Peyer's patch (tissue), 4 donors: ENCODE results near the gene CCL19. TPM values are rescaled to one million over a fixed set of nuclear protein-coding genes. Genes with fewer than 3 reads are reported as not detected.

Experiments used
- DNase-seq, 3 donors: peaks; one replicate each; pipeline ENCODE4 v3.0.0-alpha.2; 2017 to 2019
- H3K27ac ChIP-seq, 4 donors: fragments of 200-600 bp; sonication (generic); one replicate each; pipeline ENCODE4 v1.5.1; 2016 to 2019
- H3K27me3 ChIP-seq, 2 donors: fragments of 200-600 bp; sonication (generic); one replicate each; pipeline ENCODE4 v1.5.1; 2019
- H3K36me3 ChIP-seq, 3 donors: fragments of 200-600 bp; sonication (generic); one replicate each; pipeline ENCODE4 v1.5.1; 2016 to 2019
- H3K4me1 ChIP-seq, 4 donors: fragments of 200-600 bp; sonication (generic); one replicate each; pipeline ENCODE4 v1.5.1; 2016 to 2019
- H3K4me3 ChIP-seq, 4 donors: fragments of 200-600 bp; sonication (generic); 1 replicate in 3 of 4; 2 replicates in 1 of 4; pipeline ENCODE4 v1.5.1; 2016 to 2019; ENCODE audit warnings: mild to moderate bottlenecking in 1 of 4
- H3K9me3 ChIP-seq, 4 donors: fragments of 200-600 bp; sonication (generic); one replicate each; pipeline ENCODE4 v1.5.1; 2016 to 2019; ENCODE audit warnings: mild to moderate bottlenecking in 1 of 4
- POLR2A ChIP-seq, 2 donors: fragments of 450-650 bp; IDR thresholded peaks; one replicate each; pipeline ENCODE4 v1.5.1; 2017; ENCODE audit warnings: antibody characterized with exemption in 2 of 2, mild to moderate bottlenecking in 2 of 2, moderate library complexity in 2 of 2
- total RNA-seq, 4 donors: library from RNA; depleted of rRNA; stranded (reverse); fragments of >200 nt; gene quantifications; one replicate each; pipeline ENCODE4 v1.1.0, GENCODE V29; 2016
- TF ChIP-seq, protein P1 (sequence below), 6 experiments: fragments of 450-650 bp in 4 of 6; fragments of 200-600 bp in 2 of 6; sonication (generic) in 1 of 6; IDR thresholded peaks; one replicate each; pipeline ENCODE4 v1.5.1; 2017 to 2019; ENCODE audit warnings: antibody characterized with exemption in 6 of 6, mild to moderate bottlenecking in 3 of 6, moderate library complexity in 1 of 6

Gene CCL19
- total RNA-seq, 4 donors from 2014 or later = not detected

DNA sequence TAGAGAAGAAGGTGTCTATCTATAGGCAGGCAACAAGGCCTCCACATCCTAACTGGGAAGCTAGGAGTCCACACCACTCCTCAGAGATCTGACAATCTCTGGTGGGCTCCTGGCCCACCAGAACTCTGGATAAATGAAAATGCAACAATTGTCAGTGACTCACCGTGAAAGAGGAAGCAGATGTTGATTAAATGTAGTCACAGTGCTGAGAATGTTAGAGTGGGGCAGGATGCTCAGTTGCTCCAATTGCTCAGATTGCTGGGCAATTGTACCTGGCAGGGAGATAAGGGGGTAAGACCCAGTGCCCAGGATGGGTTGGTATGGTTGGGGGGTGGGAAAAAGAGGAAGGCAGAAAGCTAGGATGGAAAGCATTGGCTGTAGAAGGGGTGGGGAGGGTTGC lies 4.3 kb downstream of the CCL19 start:
- no peak for DNase-seq
- no peaks in the 10 kb centered on the region for H3K36me3 ChIP-seq
- no peak overlapping the region for H3K27ac ChIP-seq
- no peaks in the 10 kb centered on the region for H3K27me3 ChIP-seq
- H3K4me3 ChIP-seq = no peak overlapping the region
- H3K9me3 ChIP-seq = no peaks in the 10 kb centered on the region
- peaks cover 0 to 5% (median 0%) of the 10 kb centered on the region in 4 donors for H3K4me1 ChIP-seq
- TF ChIP-seq, protein P1, sequence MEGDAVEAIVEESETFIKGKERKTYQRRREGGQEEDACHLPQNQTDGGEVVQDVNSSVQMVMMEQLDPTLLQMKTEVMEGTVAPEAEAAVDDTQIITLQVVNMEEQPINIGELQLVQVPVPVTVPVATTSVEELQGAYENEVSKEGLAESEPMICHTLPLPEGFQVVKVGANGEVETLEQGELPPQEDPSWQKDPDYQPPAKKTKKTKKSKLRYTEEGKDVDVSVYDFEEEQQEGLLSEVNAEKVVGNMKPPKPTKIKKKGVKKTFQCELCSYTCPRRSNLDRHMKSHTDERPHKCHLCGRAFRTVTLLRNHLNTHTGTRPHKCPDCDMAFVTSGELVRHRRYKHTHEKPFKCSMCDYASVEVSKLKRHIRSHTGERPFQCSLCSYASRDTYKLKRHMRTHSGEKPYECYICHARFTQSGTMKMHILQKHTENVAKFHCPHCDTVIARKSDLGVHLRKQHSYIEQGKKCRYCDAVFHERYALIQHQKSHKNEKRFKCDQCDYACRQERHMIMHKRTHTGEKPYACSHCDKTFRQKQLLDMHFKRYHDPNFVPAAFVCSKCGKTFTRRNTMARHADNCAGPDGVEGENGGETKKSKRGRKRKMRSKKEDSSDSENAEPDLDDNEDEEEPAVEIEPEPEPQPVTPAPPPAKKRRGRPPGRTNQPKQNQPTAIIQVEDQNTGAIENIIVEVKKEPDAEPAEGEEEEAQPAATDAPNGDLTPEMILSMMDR (IDR thresholded peaks at IDR 0.05) = no peak
- TF ChIP-seq POLR2A (IDR thresholded peaks at IDR 0.05) = no peak

DNA sequence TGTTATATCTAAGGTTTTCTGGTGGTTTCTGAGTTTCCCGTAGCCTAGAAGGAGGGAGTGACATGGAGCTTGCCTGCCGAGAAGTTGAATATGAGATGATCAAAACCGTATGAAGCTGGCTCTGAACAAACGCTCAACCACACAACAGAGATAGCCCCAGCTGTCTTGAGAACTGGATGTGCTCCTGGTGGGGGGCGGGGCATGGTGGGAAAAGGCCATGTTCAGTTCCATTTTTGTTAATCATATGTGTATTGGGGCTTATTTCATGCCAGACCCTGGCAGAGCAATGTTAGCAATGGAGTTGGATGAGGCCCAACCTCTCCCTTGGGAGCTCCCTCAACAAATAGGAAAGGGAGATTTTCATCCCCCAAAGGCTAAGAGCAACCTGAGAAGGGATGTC lies 4.8 kb downstream of the CCL19 start:
- H3K9me3 ChIP-seq = no peaks in the 10 kb centered on the region
- H3K27me3 ChIP-seq = no peaks in the 10 kb centered on the region
- H3K27ac ChIP-seq = no peak overlapping the region
- TF ChIP-seq POLR2A (IDR thresholded peaks at IDR 0.05) = no peak
- TF ChIP-seq, protein P1 (IDR thresholded peaks at IDR 0.05) = no peak
- no peaks in the 10 kb centered on the region for H3K36me3 ChIP-seq
- peaks cover 0 to 4% (median 0%) of the 10 kb centered on the region in 4 donors for H3K4me1 ChIP-seq
- H3K4me3 ChIP-seq = no peak overlapping the region
- no peak for DNase-seq

DNA sequence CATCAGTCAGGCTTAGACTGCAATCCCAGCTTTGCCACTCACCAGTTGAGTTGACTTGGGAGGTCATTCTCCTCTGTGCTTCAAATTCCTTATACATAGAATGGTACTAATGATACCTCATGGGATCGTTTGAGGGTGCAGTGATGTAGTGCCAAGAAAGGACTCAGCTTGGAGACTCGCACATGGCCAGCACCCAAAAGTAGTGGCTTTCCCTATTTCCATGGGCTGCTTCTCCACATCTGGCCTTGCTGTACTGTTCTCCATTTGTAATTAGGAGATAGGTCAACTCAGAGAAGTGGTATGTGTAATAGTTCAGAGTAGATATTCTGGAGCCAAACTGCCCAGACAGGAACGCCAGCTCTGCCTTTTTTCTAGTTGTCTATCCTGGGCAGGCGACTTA lies 5.5 kb downstream of the CCL19 start:
- DNase-seq = no peak
- Histone ChIP-seq H3K9me3 (no peaks in the 10 kb centered on the region), H3K4me3 (no peak overlapping the region), H3K27ac (no peak overlapping the region), H3K27me3 (no peaks in the 10 kb centered on the region), H3K36me3 (no peaks in the 10 kb centered on the region), H3K4me1 (no peaks in the 10 kb centered on the region)
- TF ChIP-seq, protein P1 (IDR thresholded peaks at IDR 0.05) = no peak
- TF ChIP-seq POLR2A (IDR thresholded peaks at IDR 0.05) = no peak

DNA sequence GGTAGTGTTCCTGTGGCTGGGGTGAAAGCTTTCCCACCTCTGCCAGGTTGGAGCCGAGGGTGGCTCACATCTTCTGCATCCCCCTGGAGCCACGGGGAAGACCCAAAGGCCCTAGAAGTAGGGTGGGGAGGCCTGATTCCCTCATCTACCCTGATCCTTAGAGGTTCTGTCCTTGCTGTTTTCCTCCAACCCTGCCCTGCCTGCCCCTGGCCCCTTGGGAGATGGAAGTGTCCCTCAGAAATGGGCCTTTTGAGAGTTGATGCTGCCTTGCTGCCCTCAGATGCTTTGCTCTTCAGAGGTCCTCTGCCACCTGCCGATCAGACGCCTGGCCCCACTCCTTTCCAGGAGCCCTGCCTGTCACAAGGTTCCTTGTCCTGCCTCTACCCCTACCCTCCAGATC lies 6.3 kb downstream of the CCL19 start:
- Histone ChIP-seq H3K27ac (no peak overlapping the region), H3K4me1 (no peaks in the 10 kb centered on the region), H3K36me3 (no peaks in the 10 kb centered on the region), H3K4me3 (no peak overlapping the region), H3K27me3 (no peaks in the 10 kb centered on the region), H3K9me3 (no peaks in the 10 kb centered on the region)
- no peak for DNase-seq
- TF ChIP-seq, protein P1 (IDR thresholded peaks at IDR 0.05) = no peak
- no peak for TF ChIP-seq POLR2A (IDR thresholded peaks at IDR 0.05)

DNA sequence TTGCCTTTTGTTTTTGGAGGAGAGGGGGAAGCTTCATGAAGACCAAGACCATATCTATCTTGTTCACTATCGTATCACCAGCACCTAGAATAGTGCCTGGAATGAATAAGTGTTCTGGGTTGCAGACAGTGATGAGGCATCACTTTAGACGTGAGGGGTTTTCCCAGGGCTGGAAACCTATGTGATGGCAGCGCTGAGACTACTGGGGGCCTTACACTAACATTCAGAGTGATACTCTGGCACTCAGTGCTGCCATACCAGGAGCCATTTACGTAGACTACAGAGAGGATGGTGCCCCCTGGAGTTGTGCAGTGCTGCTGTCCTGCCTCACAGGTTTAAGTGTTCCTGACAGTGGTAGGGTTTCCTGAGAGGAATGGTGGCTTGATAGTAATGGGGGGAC lies 6.9 kb downstream of the CCL19 start:
- no peak overlapping the region for H3K27ac ChIP-seq
- DNase-seq = no peak
- no peak for TF ChIP-seq POLR2A (IDR thresholded peaks at IDR 0.05)
- TF ChIP-seq, protein P1 (IDR thresholded peaks at IDR 0.05) = no peak
- no peak overlapping the region for H3K4me3 ChIP-seq
- no peaks in the 10 kb centered on the region for H3K9me3 ChIP-seq
- H3K4me1 ChIP-seq = no peaks in the 10 kb centered on the region
- no peaks in the 10 kb centered on the region for H3K36me3 ChIP-seq
- no peaks in the 10 kb centered on the region for H3K27me3 ChIP-seq

DNA sequence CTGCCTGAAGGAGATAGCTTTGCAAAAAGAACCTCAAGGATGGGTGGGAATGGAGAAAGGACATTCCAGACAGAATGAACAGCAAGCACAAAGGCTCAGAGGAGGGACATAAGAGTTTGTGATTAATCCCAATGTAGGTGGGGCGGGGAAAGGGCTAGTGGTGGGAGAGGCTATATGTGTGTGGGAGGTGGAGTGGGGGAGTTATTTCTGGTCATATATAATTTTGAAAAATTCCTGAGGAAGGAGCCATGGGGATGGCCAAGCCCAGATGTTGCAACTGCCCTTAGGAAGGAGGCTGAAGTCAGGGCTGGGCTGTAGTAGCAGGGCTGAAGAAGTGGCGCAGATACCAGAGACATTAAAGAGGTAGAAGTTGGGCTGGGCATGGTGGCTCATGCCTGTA lies 15.2 kb downstream of the CCL19 start:
- TF ChIP-seq, protein P1 (IDR thresholded peaks at IDR 0.05) = no peak
- TF ChIP-seq POLR2A (IDR thresholded peaks at IDR 0.05) = no peak
- H3K27ac ChIP-seq = no peak overlapping the region
- no peaks in the 10 kb centered on the region for H3K9me3 ChIP-seq
- no peak overlapping the region for H3K4me3 ChIP-seq
- no peak for DNase-seq
- no peaks in the 10 kb centered on the region for H3K4me1 ChIP-seq
- H3K36me3 ChIP-seq = no peaks in the 10 kb centered on the region
- H3K27me3 ChIP-seq = no peaks in the 10 kb centered on the region
